Right lung (tissue), 10 donors: ENCODE measurements around the gene TSC22D1. TPM values are rescaled to one million over a fixed set of nuclear protein-coding genes. Genes with fewer than 3 reads are reported as not detected.
"Not testable (repeated sequence)": the region's sequence is repeated elsewhere in the genome, so short reads cannot be mapped to it uniquely, and the experiment has no call there.

Experiments
- DNase-seq, 2 donors: peaks; one replicate each; pipeline ENCODE4 v3.0.0-alpha.2; 2013
- long read RNA-seq, 8 donors: transcript quantifications; one replicate each; lab custom pipeline, GENCODE V29; 2026
- polyA plus RNA-seq, 5 donors: library from polyadenylated mRNA; unstranded; fragments of 120-200 nt; gene quantifications; one replicate each; pipeline versions ENCODE4 v1.2.1 to v1.2.3, GENCODE V29; 2013; ENCODE audit warnings: inconsistent platforms in 1 of 5, low replicate concordance in 1 of 5; ENCODE audit not compliant: insufficient read length in 5 of 5, insufficient read depth in 1 of 5

TSC22D1 gene
- 100 to 1,000 TPM; 163 to 199 (median 181) TPM for polyA plus RNA-seq
- long read RNA-seq, donor 1, full-length matches to known transcripts: 166 of 166 reads
- long read RNA-seq, donor 1, partial matches to known transcripts: 0 of 166 reads
- long read RNA-seq, donor 1, other reads (novel, unspliced or antisense): 0 of 166 reads
- long read RNA-seq, donor 2, full-length matches to known transcripts: 161 of 161 reads
- long read RNA-seq, donor 2, partial matches to known transcripts: 0 of 161 reads
- long read RNA-seq, donor 2, other reads (novel, unspliced or antisense): 0 of 161 reads
- long read RNA-seq, donor 3, full-length matches to known transcripts: 148 of 148 reads
- long read RNA-seq, donor 3, partial matches to known transcripts: 0 of 148 reads
- long read RNA-seq, donor 3, other reads (novel, unspliced or antisense): 0 of 148 reads
- long read RNA-seq, donor 4, full-length matches to known transcripts: 101 of 101 reads
- long read RNA-seq, donor 4, partial matches to known transcripts: 0 of 101 reads
- long read RNA-seq, donor 4, other reads (novel, unspliced or antisense): 0 of 101 reads
- long read RNA-seq, donor 5, full-length matches to known transcripts: 220 of 226 reads
- long read RNA-seq, donor 5, partial matches to known transcripts: 6 of 226 reads
- long read RNA-seq, donor 5, other reads (novel, unspliced or antisense): 0 of 226 reads
- long read RNA-seq, donor 6, full-length matches to known transcripts: 203 of 203 reads
- long read RNA-seq, donor 6, partial matches to known transcripts: 0 of 203 reads
- long read RNA-seq, donor 6, other reads (novel, unspliced or antisense): 0 of 203 reads
- long read RNA-seq, donor 7, full-length matches to known transcripts: 183 of 183 reads
- long read RNA-seq, donor 7, partial matches to known transcripts: 0 of 183 reads
- long read RNA-seq, donor 7, other reads (novel, unspliced or antisense): 0 of 183 reads
- long read RNA-seq, donor 8, full-length matches to known transcripts: 70 of 70 reads
- long read RNA-seq, donor 8, partial matches to known transcripts: 0 of 70 reads
- long read RNA-seq, donor 8, other reads (novel, unspliced or antisense): 0 of 70 reads

DNA sequence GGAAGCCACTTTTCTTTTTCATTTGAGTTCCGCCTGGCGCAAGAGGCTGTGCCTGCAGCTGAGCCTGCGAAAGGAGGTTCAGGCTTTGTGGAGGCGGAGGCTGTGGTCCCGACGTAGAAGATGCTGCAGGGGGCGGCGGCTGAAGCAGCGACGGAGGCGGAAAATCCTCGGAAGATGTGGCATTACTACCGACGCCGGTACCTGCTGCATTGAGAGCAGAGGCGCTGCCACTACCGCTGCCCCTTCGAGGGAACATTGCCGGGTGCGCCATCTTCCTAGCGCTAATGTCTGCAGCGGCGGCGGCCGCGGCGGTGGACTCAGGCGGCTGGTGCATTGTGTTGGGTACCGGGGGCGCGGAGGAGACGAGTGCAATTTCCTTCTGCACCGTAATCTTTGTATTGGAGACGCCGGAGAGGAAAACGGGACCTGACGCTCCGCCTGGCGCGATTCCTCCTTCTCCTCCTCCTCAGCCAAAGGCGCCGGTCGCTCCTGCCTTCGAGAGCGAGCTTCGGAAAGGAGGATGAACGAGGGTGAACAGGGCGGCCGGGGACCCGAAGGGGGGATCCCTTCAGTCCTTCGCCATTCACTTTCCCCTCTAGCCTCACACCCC lies at the start of gene TSC22D1:
Gene TSC22D1 (minus strand): TSS at position 590 of the 610 bp plus-strand sequence. CDS start 256 bp downstream, at position 334.
- DNase-seq: peak; percentile 28 to 40

DNA sequence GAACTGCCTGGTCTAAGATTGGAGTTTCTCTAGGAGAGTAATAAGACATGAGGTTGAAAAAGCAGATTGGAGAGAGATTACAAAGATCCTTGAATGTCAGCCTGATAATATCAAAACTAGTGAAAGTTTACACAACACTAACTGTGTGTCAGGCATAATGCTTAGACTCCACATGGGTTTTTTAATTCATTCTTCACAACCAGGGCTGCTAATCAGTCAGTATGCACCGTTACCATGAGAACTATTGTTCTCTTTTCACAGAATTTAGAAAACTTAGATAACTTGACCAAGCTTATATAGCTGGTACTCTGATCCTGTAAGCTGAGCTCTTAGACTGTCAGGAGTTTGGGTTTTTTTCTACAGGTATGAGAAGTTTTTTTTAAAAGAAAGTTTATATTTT lies 46.6 kb upstream of the TSC22D1 start:
- DNase-seq: no peak

DNA sequence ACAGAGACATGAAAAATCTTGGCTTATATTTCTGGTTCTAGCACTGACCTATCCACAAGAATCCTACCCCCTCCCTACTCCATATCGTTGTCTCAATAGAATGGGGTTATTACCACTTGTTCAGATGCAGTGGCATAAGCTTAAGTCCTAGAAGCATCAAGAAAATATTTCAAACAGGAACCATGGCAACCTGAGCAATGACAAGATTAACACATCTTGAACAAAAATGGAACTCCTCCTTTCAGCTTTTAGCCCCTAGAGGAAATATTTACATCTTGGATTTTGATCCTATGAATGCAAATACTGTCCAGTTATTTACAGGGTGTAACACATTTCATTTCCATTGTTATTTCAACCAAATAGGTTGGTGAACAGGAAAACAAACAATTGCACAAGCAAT lies 46.1 kb upstream of the TSC22D1 start:
- DNase-seq: no peak

DNA sequence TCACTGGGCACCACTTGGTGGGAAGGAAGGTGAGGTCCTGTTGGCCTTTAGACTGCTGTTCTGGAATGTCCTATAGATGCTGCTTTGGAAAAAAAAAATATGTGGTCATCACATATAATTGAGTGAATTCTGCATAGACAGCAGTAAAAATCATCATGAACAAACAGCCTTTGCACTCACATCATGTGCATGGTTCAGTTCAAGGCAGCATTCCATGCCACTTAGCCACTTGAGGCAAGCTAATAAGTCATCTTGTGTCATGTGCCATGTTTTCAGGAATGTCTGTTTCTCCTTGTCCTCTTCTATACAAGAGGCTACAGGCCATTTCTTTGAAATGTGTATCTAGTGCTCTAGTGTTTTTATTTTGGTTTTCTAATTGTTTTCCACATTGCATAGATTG lies 43.9 kb upstream of the TSC22D1 start:
- no peak for DNase-seq

DNA sequence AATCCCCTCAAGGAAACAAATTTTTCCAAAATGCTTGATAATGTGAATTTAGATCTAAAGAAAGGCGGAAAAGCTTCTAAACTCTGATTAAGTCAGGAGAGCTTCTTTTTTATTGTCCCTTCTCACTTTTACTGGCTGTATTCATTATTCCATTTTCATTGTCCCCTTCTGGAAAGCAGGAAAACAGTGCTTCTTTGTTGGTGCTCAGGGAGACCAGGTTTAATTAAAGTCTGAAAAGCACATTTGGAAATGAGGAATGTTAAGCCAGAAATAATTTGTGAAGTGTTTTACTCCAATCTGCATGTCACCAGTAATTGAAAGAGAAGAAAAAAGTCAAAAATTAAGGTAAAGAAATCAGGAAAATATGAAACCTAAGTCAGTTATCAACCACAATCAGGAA lies 43.5 kb upstream of the TSC22D1 start:
- no peak for DNase-seq

DNA sequence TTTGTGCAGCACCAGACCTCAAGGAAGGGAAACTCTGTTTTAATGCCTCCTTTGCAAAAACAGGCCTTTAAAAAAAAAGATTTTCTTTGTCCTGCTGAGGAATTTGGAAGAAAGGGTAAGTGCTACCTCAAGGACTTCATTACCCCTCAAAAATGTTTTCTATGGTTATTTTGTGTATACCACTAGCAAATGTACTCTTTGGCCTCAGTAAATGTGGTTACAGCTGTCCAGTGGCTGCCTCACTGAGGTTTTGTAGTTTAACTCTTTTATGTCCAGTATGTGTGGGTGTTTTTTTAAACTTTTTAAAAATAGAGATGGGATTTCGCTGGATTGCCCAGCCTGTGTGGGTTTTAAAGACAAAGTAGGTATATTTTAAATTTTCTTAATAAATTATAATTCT lies 42.2 kb upstream of the TSC22D1 start:
- no peak for DNase-seq

DNA sequence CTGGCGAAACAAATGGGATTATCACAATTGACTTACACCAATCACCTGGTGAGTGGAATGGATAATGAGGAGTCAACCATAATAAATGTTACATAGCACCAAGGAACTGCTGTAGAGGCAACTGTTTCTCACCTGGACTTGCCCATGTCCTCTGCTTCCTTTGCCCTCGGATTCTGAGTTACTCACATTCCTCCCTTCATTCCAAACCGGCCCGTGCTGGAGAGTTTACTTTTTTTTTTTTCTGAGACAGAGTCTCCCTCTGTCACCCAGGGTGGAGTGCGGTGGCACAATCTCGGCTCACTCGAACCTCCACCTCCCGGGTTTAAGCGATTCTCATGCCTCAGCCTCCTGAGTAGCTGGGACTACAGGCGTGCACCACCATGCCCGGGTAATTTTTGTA lies 41.5 kb upstream of the TSC22D1 start:
- DNase-seq: no peak

DNA sequence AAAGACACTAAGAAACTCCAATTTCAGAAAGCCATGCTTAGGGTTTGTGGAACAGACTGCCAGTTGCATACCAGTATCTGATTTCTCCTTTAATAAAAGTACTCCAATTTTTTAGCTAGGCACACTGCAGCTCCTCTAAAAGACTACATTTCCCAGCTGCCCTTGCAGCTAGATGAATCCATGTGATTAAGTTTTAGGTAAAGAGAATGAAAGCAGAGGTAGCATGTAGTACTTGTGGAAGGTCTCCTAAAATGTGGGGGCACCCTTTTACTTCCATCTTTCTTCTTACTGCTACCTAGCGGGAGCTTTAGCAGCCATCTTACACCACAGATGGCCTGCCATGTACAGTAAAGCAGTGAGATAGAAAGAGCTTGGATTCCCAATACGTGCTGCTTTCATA lies 33.0 kb upstream of the TSC22D1 start:
- DNase-seq: no peak

DNA sequence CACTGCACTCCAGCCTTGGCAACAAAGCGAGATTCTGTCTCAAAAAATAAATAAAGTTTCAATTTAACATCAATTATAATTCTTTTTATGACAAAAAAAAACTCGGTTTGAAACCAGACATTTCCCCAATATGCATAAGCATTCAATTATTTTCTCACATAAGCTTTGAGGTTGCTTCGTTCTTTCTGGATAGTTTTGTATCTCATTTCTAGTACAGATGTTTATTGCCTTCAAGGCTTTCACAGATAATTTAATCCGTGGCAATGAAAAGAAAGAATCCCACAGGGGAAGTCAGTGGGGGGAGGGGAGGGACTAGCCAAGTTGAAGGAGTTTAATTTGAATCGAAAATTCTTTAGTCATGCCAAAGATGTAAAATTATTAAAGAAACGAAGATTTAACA lies 29.6 kb upstream of the TSC22D1 start:
- no peak for DNase-seq

DNA sequence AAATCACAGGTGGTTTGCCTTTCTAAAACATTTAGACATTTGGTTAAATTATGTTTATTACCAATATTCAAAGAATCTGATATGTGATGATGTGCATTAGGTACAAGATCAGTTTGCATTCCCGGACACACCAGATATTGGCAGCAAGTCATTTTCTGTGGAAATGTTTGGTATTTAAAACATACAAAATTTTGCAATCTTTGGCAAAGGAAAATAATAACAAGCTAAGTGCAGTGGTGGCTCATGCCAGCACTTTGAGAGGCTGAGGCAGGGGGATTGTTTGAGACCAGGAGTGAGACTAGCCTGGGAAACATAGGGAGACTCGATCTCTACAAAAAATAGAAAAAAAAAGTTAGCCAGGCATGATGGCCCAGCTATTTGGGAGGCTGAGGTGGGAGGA lies 29.1 kb upstream of the TSC22D1 start:
- peak; percentile 28 to 46 for DNase-seq

DNA sequence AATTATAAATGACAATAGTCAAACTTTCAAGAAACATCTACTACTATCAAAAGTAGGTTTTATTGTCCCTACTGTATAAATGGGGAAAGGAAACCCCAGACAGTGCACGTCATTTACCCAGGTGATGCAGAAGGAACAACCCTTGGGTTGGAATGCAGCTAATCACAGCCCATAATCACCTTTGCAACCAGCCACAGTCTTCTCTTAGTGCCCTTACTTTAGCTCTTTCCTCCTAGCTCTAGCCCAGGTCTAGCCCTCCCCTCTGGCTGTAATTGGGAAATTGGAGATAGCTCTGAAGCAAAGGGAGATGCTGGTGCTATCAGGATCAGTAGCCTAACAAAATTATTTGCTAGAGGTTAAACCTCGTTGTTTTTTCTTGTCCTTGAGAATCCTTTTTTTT lies 25.5 kb upstream of the TSC22D1 start:
- DNase-seq: no peak

DNA sequence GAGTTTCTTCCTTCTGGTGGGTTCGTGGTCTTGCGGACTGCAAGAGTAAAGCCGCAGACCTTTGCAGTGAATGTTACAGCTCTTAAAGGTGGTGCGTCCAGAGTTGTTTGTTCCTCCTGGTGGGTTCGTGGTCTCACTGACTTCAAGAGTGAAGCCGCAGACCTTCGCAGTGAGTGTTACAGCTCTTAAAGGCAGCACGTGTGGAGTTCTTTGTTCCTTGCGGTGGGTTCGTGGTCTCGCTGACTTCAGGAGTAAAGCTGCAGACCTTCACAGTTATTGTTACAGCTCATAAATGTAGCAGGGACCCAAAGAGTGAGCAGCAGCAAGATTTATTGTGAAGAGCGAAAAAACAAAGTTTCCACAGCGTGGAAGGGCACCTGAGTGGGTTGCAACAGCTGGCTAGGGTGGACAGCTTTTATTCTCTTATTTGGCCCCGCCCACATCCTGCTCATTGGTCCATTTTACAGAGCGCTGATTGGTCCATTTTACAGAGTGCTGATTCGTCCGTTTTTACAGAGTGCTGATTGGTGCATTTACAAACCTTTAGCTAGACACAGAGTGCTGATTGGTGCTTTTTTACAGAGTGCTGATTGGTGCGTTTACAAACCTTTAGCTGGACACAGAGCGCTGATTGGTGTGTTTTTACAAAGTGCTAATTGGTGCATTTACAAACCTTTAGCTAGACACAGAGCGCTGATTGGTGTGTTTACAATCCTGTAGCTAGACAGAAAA lies 17.9 kb upstream of the TSC22D1 start:
- not testable (repeated sequence) for DNase-seq

DNA sequence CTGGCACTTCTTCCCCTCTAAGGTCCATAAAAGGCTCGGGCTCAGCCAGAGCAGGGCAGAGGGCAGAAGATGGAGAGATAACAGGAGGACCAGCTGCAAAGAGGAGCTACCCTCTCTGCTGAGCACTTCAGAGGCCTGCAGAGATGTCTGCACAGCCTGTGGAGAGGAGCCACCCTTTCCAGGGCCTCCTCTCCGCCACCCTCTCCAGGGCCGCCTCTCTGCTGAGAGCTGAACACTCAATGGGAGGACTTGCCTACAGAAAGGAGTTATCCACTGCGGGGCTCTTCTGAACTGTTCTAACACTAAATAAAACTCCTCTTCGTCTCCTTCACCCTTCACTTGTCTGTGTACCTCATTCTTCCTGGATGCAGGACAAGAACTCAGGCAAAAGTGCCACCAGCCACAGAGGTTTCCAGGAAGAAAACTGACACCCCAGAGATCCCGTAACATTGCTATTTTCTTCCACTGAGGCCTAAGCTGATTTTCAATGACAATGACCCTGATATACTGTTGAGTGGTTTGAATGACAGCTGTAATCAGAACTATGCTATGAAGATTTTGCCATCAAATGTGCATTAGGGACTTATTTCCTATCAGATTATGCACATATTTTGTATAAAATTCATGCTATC lies 16.2 kb upstream of the TSC22D1 start:
- DNase-seq: no peak

DNA sequence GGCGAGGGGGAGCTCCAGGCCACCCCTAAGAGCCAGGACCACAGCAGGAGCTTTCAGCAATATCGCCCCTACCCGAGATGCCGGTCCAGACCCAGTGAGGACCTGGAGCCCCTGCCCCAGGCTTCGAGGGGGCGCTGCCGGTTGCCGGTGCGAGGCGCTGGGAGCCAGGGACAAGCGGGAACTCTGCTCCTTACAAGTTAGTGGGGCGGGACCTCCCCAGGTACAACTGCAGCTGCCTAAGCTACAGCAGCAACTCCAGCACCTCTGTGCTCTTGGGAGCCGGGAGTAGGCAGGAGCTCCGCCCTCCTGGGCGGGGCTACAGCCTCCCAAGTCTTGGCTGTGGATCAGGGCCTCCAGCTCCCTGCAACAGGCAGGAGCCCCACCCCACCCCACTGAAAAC lies 15.2 kb upstream of the TSC22D1 start:
- DNase-seq: no peak

DNA sequence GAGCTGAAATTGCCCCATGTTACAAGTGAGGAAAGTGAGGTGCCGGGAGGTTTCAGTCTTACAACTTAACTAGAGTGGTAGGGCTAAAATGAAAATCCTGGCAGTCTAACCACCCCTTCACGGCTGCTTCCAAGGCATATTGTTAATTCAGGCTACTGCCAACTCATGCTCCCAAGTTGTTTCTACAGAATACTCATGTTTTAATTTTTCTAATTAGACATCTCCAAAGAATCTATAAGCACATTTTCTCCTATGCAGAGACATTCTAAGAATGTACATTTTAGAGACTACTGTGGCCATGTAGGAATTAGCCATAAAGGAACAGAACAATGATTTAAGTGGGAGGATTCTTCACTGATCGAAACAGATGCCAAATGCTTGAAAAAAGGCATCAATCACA lies 7.0 kb upstream of the TSC22D1 start:
- no peak for DNase-seq

DNA sequence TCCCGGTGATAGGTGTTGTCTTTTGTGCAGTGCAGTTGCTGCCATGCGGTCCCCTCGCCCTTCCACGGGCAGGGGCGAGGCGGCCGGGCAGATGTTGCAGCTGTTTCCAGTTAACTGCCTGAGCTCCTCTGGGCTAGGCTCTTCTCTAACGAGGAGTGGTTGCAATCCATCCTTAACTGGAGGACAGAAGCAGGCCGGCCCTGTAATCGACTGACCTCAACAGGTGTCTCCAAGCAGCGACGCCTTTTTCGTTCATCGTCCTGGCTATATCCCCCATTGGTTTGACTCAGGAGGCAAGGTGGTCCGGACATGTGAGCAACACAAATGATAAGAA lies 1.9 kb upstream of the TSC22D1 start:
- no peak for DNase-seq

DNA sequence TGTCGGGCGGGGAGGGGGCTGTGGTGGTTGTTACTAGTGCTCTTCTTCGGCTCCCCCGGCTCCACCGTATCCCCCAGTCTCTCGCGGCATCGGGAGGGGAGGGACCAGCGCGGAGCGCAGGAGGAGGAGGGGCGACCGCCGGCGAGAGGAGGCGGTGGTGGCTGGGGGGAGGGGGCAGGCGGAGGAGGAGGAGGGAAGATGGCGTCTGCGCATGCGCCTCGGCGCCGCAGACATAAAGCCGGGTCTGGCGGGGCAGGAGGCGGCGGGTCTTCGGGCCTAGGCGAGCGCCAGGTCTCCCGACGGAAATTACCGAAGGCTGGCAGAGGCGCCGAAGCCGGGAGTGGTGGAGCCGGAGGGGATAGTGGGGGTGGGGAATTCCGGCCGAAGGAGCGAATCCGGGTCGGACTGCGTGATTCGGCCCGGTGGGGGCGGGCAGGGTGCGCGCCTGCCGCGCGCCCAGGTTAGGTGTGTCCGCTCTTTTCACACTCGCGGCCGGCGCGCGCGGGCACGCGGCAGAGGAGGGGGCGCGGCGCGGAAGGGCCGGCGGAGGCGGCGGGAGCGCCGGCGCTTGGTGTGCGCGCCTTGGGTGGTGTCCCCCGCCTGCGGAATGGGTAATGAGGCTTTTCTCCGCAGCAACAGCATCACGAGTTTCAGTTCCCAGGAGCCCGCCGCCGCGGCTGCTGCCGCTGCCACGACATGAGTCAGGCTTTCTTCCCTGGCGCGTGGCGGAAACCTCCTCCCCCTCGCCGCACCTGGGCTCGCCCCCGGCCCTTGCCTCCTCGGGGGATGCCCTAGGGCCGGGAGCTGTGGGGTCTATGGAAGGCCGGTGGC lies 1.3 kb upstream of the TSC22D1 start:
- DNase-seq: peak; percentile 97 to 98

DNA sequence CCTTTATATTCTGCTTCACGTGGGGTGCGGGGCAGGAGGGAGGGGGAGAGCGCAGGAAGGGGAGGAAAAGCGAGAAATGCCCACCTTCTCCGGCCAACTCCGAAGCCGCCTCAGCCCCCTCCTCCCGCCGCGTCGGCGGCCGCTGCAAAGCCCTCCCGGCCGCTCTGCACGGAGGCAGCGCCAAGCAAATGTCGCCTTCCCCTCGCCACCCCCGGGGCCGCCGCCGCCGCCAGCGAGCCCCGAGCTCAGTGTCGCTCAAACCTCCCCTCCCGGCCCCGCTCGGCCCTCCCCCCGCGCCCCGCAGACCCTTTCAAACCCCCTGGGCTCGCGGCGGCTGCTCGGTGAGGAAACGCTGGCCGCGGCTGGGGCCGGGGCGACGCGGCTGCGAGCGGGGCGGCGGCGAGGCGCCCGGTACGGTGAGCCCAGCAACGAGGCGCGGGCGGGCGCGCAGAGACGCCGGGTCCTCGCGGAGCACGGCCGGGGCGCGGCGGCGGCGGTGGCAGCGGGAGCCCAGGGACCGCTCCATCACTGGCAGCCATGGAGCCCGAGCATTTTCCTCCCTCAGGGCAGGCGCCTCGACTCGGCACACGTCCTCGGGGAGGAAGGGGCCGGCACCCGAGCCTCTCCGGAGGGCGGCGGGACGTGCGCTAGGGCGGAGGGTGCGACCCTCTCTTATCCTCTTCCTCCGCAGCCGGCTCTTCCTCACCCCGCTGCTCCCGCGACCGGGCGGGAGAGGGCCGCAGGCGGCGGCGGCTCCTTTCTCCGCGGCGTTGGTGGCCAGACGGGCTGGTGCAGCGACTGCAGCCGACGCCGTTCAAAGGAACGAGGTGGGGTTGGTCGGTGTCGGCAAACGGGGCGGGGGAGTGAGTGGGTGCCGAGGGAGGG lies 463 bp upstream of the TSC22D1 start:
- DNase-seq: peak in 1 of 2 donors; percentile 32

DNA sequence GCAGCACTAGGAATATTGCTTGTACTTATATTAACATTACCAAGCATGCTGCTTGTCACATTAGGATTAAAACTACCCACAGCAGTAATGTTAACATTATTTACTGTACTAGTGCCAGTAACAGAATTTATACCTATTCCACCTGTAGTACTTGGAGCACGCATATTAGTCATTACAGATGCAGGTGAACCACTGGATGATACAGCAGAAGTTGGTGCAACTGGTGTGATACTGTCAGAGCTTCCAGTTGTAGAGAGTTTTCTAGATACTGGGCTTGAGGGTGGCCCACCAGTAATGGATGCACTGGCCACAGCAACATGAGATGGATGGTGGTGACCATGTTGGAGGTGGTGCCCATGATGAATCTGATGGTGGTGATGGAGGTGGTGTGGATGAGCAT lies 1.1 kb downstream of the TSC22D1 start:
- DNase-seq: no peak
